GM18861 (cell line): ENCODE measurements around the gene SHROOM4.

Source experiments
- ATAC-seq: cut with Tn5 transposase; IDR thresholded peaks from one replicate; pipeline ENCODE4 v1.9.1; 2021; ENCODE audit not compliant: unreplicated experiment

The SHROOM4 gene

GRCh38 chrX:50626432-50626831, 187.6 kb downstream of the SHROOM4 start:
- ATAC-seq, result no peak

GRCh38 chrX:50622751-50623150, 191.2 kb downstream of the SHROOM4 start:
- ATAC-seq, result no peak

- no peak for ATAC-seq
Observed at GRCh38 chrX:50618788-50619558, 195.0 kb downstream of the SHROOM4 start.

- ATAC-seq, result no peak
Observed at GRCh38 chrX:50617183-50617582, 196.8 kb downstream of the SHROOM4 start.

GRCh38 chrX:50615570-50616158, 198.3 kb downstream of the SHROOM4 start:
- ATAC-seq, result no peak

GRCh38 chrX:50614460-50614859, 199.5 kb downstream of the SHROOM4 start:
- ATAC-seq, result no peak

- ATAC-seq, result no peak
Observed at GRCh38 chrX:50613846-50614245, 200.1 kb downstream of the SHROOM4 start.

- ATAC-seq, result no peak
Observed at GRCh38 chrX:50609796-50610195, 204.2 kb downstream of the SHROOM4 start.

GRCh38 chrX:50606300-50606950, 207.6 kb downstream of the SHROOM4 start:
- ATAC-seq, result no peak

GRCh38 chrX:50596056-50596455, 217.9 kb downstream of the SHROOM4 start:
- no peak for ATAC-seq

GRCh38 chrX:50594788-50595187, 219.2 kb downstream of the SHROOM4 start:
- no peak for ATAC-seq

GRCh38 chrX:50586980-50587379, 227.0 kb downstream of the SHROOM4 start:
- no peak for ATAC-seq

- ATAC-seq, result no peak
Observed at GRCh38 chrX:50586407-50586806, 227.6 kb downstream of the SHROOM4 start.

- ATAC-seq, result no peak
Observed at GRCh38 chrX:50581405-50581804, 232.6 kb downstream of the SHROOM4 start.

- peak; percentile 81 for ATAC-seq
Observed at GRCh38 chrX:50579955-50580354, 234.0 kb downstream of the SHROOM4 start.

GRCh38 chrX:50577326-50577725, 236.7 kb downstream of the SHROOM4 start:
- no peak for ATAC-seq

GRCh38 chrX:50567636-50568035, 246.4 kb downstream of the SHROOM4 start:
- ATAC-seq, result no peak

GRCh38 chrX:50565718-50566117, 248.3 kb downstream of the SHROOM4 start:
- ATAC-seq, result no peak
